WTC11 (cell line): Measurements from ENCODE around the gene CARD11.

Experiments
- PRDM15 ChIP-seq: sonication (generic); formaldehyde crosslinking; IDR thresholded peaks from 2 replicates; pipeline ENCODE4 v1.8.0; 2022; ENCODE audit warnings: missing genetic modification reagents
- PRRX2 ChIP-seq: fragments of 250-450 bp; sonication (Bioruptor Pico); IDR thresholded peaks from 2 replicates; pipeline ENCODE4 v1.8.0; 2021; ENCODE audit warnings: mild to moderate bottlenecking
- ZBTB21 ChIP-seq: sonication (generic); formaldehyde crosslinking; IDR thresholded peaks from 2 replicates; pipeline ENCODE4 v1.8.1; 2023; ENCODE audit warnings: mild to moderate bottlenecking, missing genetic modification reagents, borderline replicate concordance
- TF ChIP-seq, protein P1 (sequence below): fragments of 200-600 bp; IDR thresholded peaks from 2 replicates; pipeline ENCODE4 v1.8.0; 2022; ENCODE audit warnings: antibody characterized with exemption

DNA sequence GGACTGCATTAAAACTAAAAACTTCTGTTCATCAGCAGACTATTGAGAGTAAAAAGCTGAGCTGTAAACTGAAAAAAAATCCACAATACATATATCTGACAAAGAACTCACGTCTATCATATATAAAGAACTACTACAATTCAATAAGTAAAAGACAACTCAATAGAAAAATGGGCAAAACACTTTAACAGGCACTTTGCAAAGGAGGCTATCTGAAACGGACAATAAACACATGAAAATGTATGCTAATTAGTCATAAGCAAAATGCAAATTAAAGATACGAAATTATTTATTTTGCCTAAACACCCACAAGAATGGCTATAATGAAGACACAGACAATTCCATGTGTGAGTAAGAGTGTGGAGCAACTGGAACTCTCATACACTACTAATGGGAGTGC, 18.1 kb downstream of the CARD11 start:
- TF ChIP-seq, protein P1, sequence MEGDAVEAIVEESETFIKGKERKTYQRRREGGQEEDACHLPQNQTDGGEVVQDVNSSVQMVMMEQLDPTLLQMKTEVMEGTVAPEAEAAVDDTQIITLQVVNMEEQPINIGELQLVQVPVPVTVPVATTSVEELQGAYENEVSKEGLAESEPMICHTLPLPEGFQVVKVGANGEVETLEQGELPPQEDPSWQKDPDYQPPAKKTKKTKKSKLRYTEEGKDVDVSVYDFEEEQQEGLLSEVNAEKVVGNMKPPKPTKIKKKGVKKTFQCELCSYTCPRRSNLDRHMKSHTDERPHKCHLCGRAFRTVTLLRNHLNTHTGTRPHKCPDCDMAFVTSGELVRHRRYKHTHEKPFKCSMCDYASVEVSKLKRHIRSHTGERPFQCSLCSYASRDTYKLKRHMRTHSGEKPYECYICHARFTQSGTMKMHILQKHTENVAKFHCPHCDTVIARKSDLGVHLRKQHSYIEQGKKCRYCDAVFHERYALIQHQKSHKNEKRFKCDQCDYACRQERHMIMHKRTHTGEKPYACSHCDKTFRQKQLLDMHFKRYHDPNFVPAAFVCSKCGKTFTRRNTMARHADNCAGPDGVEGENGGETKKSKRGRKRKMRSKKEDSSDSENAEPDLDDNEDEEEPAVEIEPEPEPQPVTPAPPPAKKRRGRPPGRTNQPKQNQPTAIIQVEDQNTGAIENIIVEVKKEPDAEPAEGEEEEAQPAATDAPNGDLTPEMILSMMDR = no peak
- TF ChIP-seq ZBTB21 (no peak), PRRX2 (CRISPR knock-in tag) (no peak), PRDM15 (no peak)
